Vagina (tissue), 2 donors: ENCODE measurements around the gene TNS3. TPM values are rescaled to one million over a fixed set of nuclear protein-coding genes. Genes with fewer than 3 reads are reported as not detected.

Experiments
- DNase-seq, 2 donors: peaks; one replicate each; pipeline ENCODE4 v3.0.0-alpha.2; 2017; ENCODE audit errors: extremely low spot score in 2 of 2
- H3K27ac ChIP-seq: fragments of 200-600 bp; sonication (generic); one replicate; pipeline ENCODE4 v1.5.1; 2019
- H3K27me3 ChIP-seq: fragments of 200-600 bp; sonication (generic); one replicate; pipeline ENCODE4 v1.5.1; 2019
- H3K36me3 ChIP-seq, 2 donors: fragments of 200-600 bp; sonication (generic); one replicate each; pipeline ENCODE4 v1.5.1; 2017 to 2019
- H3K4me1 ChIP-seq: fragments of 200-600 bp; sonication (generic); one replicate; pipeline ENCODE4 v1.5.1; 2019
- H3K4me3 ChIP-seq, 2 donors: fragments of 200-600 bp; sonication (generic); 1 replicate in 1 of 2; 2 replicates in 1 of 2; pipeline ENCODE4 v1.5.1; 2016 to 2019
- H3K9me3 ChIP-seq: fragments of 200-600 bp; sonication (generic); one replicate; pipeline ENCODE4 v1.5.1; 2019
- CTCF ChIP-seq, 3 experiments: fragments of 450-650 bp in 2 of 3; fragments of 200-600 bp in 1 of 3; sonication (generic) in 1 of 3; IDR thresholded peaks; one replicate each; pipeline ENCODE4 v1.5.1; 2017 to 2019; ENCODE audit warnings: antibody characterized with exemption in 3 of 3, mild to moderate bottlenecking in 2 of 3, moderate library complexity in 2 of 3
- POLR2A ChIP-seq, 2 donors: fragments of 450-650 bp; IDR thresholded peaks; one replicate each; pipeline ENCODE4 v1.6.1; 2017; ENCODE audit warnings: antibody characterized with exemption in 2 of 2, mild to moderate bottlenecking in 2 of 2, moderate library complexity in 2 of 2
- POLR2AphosphoS5 ChIP-seq, 2 donors: sonication (generic); formaldehyde crosslinking; IDR thresholded peaks; one replicate each; pipeline ENCODE4 v1.9.0; 2017; ENCODE audit warnings: antibody characterized with exemption in 2 of 2, mild to moderate bottlenecking in 2 of 2, low read depth in 1 of 2; ENCODE audit not compliant: insufficient read depth in 1 of 2
- intact Hi-C: fragments of 100-400 bp; cut with DNase I; formaldehyde crosslinking; loops from one replicate; pipeline ENCODE4 v1.15.1; 2023
- total RNA-seq: library from RNA; depleted of rRNA; stranded (reverse); fragments of >200 nt; gene quantifications from one replicate; pipeline ENCODE4 v1.2.3, GENCODE V29; 2016

Gene TNS3
- total RNA-seq, 1 donor from 2014 or later, result 36.8 TPM

GRCh38 chr7:47505312-47506007 is 76.5 kb downstream of the TNS3 start:
- intact Hi-C loops, result no loop called here
- no peak overlapping the region for H3K4me3 ChIP-seq
- H3K4me1 ChIP-seq, result peaks cover 40% of the 10 kb centered on the region
- TF ChIP-seq POLR2A (IDR thresholded peaks at IDR 0.05) (no peak), CTCF (IDR thresholded peaks at IDR 0.05) (no peak), POLR2AphosphoS5 (IDR thresholded peaks at IDR 0.05; ENCODE audit: insufficient read depth in 1 of 2, low read depth in 1 of 2) (no peak)
- no peaks in the 10 kb centered on the region for H3K9me3 ChIP-seq
- H3K27me3 ChIP-seq, result no peaks in the 10 kb centered on the region
- no peaks in the 10 kb centered on the region for H3K36me3 ChIP-seq
- H3K27ac ChIP-seq, result no peak overlapping the region
- no peak for DNase-seq

- Histone ChIP-seq H3K36me3 (no peaks in the 10 kb centered on the region), H3K4me3 (no peak overlapping the region), H3K27ac (no peak overlapping the region), H3K4me1 (peaks cover 40% of the 10 kb centered on the region), H3K27me3 (no peaks in the 10 kb centered on the region), H3K9me3 (no peaks in the 10 kb centered on the region)
- TF ChIP-seq CTCF (IDR thresholded peaks at IDR 0.05) (no peak), POLR2AphosphoS5 (IDR thresholded peaks at IDR 0.05; ENCODE audit: insufficient read depth in 1 of 2, low read depth in 1 of 2) (no peak), POLR2A (IDR thresholded peaks at IDR 0.05) (no peak)
- intact Hi-C loops, result no loop called here
- DNase-seq, result no peak
Observed at GRCh38 chr7:47504551-47505311, 77.2 kb downstream of the TNS3 start.

GRCh38 chr7:47503281-47503680 is 78.6 kb downstream of the TNS3 start:
- TF ChIP-seq CTCF (IDR thresholded peaks at IDR 0.05) (no peak), POLR2A (IDR thresholded peaks at IDR 0.05) (no peak), POLR2AphosphoS5 (IDR thresholded peaks at IDR 0.05; ENCODE audit: insufficient read depth in 1 of 2, low read depth in 1 of 2) (no peak)
- peaks cover 40% of the 10 kb centered on the region for H3K4me1 ChIP-seq
- DNase-seq, result no peak
- intact Hi-C loops, result no loop called here
- no peaks in the 10 kb centered on the region for H3K9me3 ChIP-seq
- no peaks in the 10 kb centered on the region for H3K27me3 ChIP-seq
- H3K36me3 ChIP-seq, result no peaks in the 10 kb centered on the region
- H3K4me3 ChIP-seq, result no peak overlapping the region
- H3K27ac ChIP-seq, result no peak overlapping the region

- peaks cover 49% of the 10 kb centered on the region for H3K4me1 ChIP-seq
- H3K9me3 ChIP-seq, result no peaks in the 10 kb centered on the region
- no peaks in the 10 kb centered on the region for H3K27me3 ChIP-seq
- no peak overlapping the region for H3K4me3 ChIP-seq
- H3K36me3 ChIP-seq, result no peaks in the 10 kb centered on the region
- intact Hi-C loops, result no loop called here
- DNase-seq, result no peak
- peak overlapping the region; percentile 52 for H3K27ac ChIP-seq
- TF ChIP-seq POLR2AphosphoS5 (IDR thresholded peaks at IDR 0.05; ENCODE audit: insufficient read depth in 1 of 2, low read depth in 1 of 2), result no peak
- no peak for TF ChIP-seq POLR2A (IDR thresholded peaks at IDR 0.05)
- TF ChIP-seq CTCF (IDR thresholded peaks at IDR 0.05), result no peak
Observed at GRCh38 chr7:47502240-47502877, 79.6 kb downstream of the TNS3 start.
